ENCODE measurements around the gene SCMH1.

Gene SCMH1

GRCh38 chr1:41280202-41281032 is 38.3 kb upstream of the SCMH1 start:
- no peaks in the 10 kb centered on the region for H3K9me2 ChIP-seq (ENCODE audit: low read depth, low read length)
- H3K4me1 ChIP-seq (ENCODE audit: insufficient read depth, low read length, severe bottlenecking): no peaks in the 10 kb centered on the region
- no peak overlapping the region for H3K4me3 ChIP-seq (ENCODE audit: low read depth, low read length, poor library complexity, severe bottlenecking)
- no peak overlapping the region for H2AFZ ChIP-seq (ENCODE audit: low read length)
- H3K79me2 ChIP-seq (ENCODE audit: insufficient read depth, low read length): no peaks in the 10 kb centered on the region
- TF ChIP-seq EZH2 (IDR thresholded peaks at IDR 0.05; ENCODE audit: borderline replicate concordance, low read length): no peak
- TF ChIP-seq, protein P1, sequence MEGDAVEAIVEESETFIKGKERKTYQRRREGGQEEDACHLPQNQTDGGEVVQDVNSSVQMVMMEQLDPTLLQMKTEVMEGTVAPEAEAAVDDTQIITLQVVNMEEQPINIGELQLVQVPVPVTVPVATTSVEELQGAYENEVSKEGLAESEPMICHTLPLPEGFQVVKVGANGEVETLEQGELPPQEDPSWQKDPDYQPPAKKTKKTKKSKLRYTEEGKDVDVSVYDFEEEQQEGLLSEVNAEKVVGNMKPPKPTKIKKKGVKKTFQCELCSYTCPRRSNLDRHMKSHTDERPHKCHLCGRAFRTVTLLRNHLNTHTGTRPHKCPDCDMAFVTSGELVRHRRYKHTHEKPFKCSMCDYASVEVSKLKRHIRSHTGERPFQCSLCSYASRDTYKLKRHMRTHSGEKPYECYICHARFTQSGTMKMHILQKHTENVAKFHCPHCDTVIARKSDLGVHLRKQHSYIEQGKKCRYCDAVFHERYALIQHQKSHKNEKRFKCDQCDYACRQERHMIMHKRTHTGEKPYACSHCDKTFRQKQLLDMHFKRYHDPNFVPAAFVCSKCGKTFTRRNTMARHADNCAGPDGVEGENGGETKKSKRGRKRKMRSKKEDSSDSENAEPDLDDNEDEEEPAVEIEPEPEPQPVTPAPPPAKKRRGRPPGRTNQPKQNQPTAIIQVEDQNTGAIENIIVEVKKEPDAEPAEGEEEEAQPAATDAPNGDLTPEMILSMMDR (IDR thresholded peaks at IDR 0.05; ENCODE audit: low read length): no peak
- no peak overlapping the region for H3K27ac ChIP-seq (ENCODE audit: low read depth, low read length, poor library complexity, severe bottlenecking)
- no peak overlapping the region for H3K9ac ChIP-seq (ENCODE audit: low read length)
- no peaks in the 10 kb centered on the region for H4K20me1 ChIP-seq (ENCODE audit: insufficient read depth, low read length)
- H3K36me3 ChIP-seq (ENCODE audit: insufficient read depth, low read length): no peaks in the 10 kb centered on the region
- H3K9me3 ChIP-seq (ENCODE audit: low read length): no peaks in the 10 kb centered on the region
- H3K4me2 ChIP-seq (ENCODE audit: low read length): no peak overlapping the region
- peaks cover 4% of the 10 kb centered on the region; the same call in 1 of the 2 replicates for H3K27me3 ChIP-seq (ENCODE audit: insufficient read depth, low read length)
- no peaks in the 10 kb centered on the region for H3F3A ChIP-seq (ENCODE audit: insufficient read depth, low read length)

GRCh38 chr1:41278076-41278475 is 36.0 kb upstream of the SCMH1 start:
- no peaks in the 10 kb centered on the region for H4K20me1 ChIP-seq (ENCODE audit: insufficient read depth, low read length)
- no peaks in the 10 kb centered on the region for H3K9me2 ChIP-seq (ENCODE audit: low read depth, low read length)
- H3K27me3 ChIP-seq (ENCODE audit: insufficient read depth, low read length): 0 out of 2 replicates have a peak, but pooled peaks cover 4% of the 10 kb centered on the region
- no peaks in the 10 kb centered on the region for H3F3A ChIP-seq (ENCODE audit: insufficient read depth, low read length)
- H3K4me2 ChIP-seq (ENCODE audit: low read length): no peak overlapping the region
- H3K9me3 ChIP-seq (ENCODE audit: low read length): no peaks in the 10 kb centered on the region
- H3K4me1 ChIP-seq (ENCODE audit: insufficient read depth, low read length, severe bottlenecking): no peaks in the 10 kb centered on the region
- H3K4me3 ChIP-seq (ENCODE audit: low read depth, low read length, poor library complexity, severe bottlenecking): no peak overlapping the region
- H3K27ac ChIP-seq (ENCODE audit: low read depth, low read length, poor library complexity, severe bottlenecking): no peak overlapping the region
- no peak overlapping the region for H2AFZ ChIP-seq (ENCODE audit: low read length)
- H3K36me3 ChIP-seq (ENCODE audit: insufficient read depth, low read length): no peaks in the 10 kb centered on the region
- no peak overlapping the region for H3K9ac ChIP-seq (ENCODE audit: low read length)
- no peak for TF ChIP-seq EZH2 (IDR thresholded peaks at IDR 0.05; ENCODE audit: borderline replicate concordance, low read length)
- TF ChIP-seq, protein P1 (IDR thresholded peaks at IDR 0.05; ENCODE audit: low read length): no peak
- no peaks in the 10 kb centered on the region for H3K79me2 ChIP-seq (ENCODE audit: insufficient read depth, low read length)

GRCh38 chr1:41277371-41277975 is 35.4 kb upstream of the SCMH1 start:
- no peak overlapping the region for H3K4me2 ChIP-seq (ENCODE audit: low read length)
- TF ChIP-seq EZH2 (IDR thresholded peaks at IDR 0.05; ENCODE audit: borderline replicate concordance, low read length): no peak
- TF ChIP-seq, protein P1 (IDR thresholded peaks at IDR 0.05; ENCODE audit: low read length): no peak
- H2AFZ ChIP-seq (ENCODE audit: low read length): no peak overlapping the region
- H3F3A ChIP-seq (ENCODE audit: insufficient read depth, low read length): no peaks in the 10 kb centered on the region
- no peak overlapping the region for H3K27ac ChIP-seq (ENCODE audit: low read depth, low read length, poor library complexity, severe bottlenecking)
- 0 out of 2 replicates have a peak, but pooled peaks cover 4% of the 10 kb centered on the region for H3K27me3 ChIP-seq (ENCODE audit: insufficient read depth, low read length)
- H3K4me1 ChIP-seq (ENCODE audit: insufficient read depth, low read length, severe bottlenecking): no peaks in the 10 kb centered on the region
- no peaks in the 10 kb centered on the region for H4K20me1 ChIP-seq (ENCODE audit: insufficient read depth, low read length)
- H3K9ac ChIP-seq (ENCODE audit: low read length): no peak overlapping the region
- no peaks in the 10 kb centered on the region for H3K9me3 ChIP-seq (ENCODE audit: low read length)
- H3K9me2 ChIP-seq (ENCODE audit: low read depth, low read length): no peaks in the 10 kb centered on the region
- no peaks in the 10 kb centered on the region for H3K36me3 ChIP-seq (ENCODE audit: insufficient read depth, low read length)
- H3K79me2 ChIP-seq (ENCODE audit: insufficient read depth, low read length): no peaks in the 10 kb centered on the region
- no peak overlapping the region for H3K4me3 ChIP-seq (ENCODE audit: low read depth, low read length, poor library complexity, severe bottlenecking)
